ENCODE data around the gene ZSWIM2.
"Not testable (repeated sequence)": the region's sequence is repeated elsewhere in the genome, so short reads cannot be mapped to it uniquely, and the experiment has no call there.

Gene ZSWIM2

DNA sequence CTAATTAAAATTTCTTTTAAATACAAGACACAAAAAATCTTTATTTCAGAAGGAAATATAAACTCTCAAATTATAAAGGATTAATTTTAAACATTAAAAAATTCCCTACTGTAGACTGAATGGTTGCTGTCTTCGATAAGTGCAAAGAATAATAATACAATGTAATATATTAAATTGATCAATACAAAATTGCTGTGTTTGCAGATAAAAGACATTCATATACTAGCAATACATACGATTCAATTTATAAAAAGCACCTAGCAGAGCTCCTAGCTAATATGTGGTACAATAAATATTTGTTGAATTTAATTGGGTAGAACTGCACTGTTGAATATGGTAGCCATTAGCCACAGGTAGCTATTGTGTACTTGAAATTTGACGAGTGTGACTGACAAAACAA is 6.6 kb downstream of the ZSWIM2 start:
- no peak for DNase-seq (ENCODE audit: low read depth in 1 of 2, low spot score in 1 of 2)

DNA sequence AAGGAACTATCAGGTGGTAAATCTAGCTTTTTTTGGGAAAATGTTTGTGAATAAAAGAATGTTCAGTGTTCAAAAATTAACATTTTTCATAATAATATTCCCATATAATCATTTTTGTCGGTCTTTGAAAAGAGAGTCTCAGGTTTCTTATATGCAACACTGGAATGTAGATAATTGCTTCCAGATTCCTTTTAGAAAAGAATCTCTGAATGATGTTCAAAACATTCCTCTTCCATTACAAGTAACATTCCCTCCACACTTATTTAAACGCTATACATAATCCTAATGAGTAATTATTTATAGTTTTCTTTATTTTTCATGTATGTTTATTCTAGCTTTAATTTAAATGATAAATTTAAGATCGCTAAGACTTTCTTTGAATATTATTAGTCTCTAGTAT is 7.0 kb downstream of the ZSWIM2 start:
- DNase-seq (ENCODE audit: low read depth in 1 of 2, low spot score in 1 of 2) = no peak

- DNase-seq (ENCODE audit: low read depth in 1 of 2, low spot score in 1 of 2) = no peak
Observed at GRCh38 chr2:186835628-186836027, 13.3 kb downstream of the ZSWIM2 start.

DNA sequence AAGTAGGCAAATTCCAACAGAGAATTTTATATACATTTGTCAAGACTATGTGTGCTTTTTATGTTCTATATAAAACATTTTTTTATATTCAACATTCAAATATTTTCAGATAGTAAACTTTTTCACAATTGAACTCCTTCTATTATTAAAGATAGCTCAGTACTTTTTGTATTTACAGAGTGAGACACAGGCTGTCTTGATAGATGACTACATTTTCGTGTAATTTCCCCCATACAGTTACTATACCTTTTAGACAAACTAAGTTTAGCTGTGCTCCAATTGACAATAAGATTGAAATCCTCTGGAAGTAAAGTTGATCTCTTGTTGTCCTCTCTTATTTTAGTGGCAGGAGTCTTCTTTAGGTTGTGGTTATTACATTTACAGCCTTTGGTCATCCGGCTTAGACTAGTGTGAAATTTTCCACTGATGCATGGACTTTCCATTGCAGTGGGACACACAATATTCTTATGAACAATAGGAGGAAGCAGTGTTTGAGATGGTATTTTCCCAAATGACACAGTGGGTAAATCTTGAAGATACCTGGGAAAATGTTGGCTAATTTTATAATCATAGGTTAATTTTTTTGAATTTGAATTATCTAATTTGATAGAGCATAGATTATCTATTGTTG is 21.0 kb downstream of the ZSWIM2 start:
- DNase-seq (ENCODE audit: low read depth in 1 of 2, low spot score in 1 of 2) = no peak

DNA sequence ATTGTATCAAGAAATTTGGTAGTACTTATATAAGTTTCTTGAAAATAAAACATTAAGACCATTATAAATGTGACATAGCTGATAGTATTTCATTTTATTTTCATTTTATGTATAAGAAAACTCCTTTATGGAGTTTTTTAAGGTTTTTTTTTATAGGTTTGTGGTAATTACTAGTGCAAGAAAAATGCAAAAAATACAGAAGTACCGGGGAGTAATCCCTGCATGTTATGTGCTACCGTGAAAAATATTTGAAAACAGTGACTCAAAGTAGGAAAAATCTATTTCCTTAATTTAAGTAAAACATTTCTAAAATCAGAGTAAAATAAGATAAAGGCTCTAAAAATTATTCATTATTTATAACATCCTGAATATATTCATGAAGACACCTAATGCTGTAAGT is 21.6 kb downstream of the ZSWIM2 start:
- DNase-seq (ENCODE audit: low read depth in 1 of 2, low spot score in 1 of 2) = no peak

- DNase-seq (ENCODE audit: low read depth in 1 of 2, low spot score in 1 of 2) = no peak
Observed at GRCh38 chr2:186822323-186822722, 26.6 kb downstream of the ZSWIM2 start.

DNA sequence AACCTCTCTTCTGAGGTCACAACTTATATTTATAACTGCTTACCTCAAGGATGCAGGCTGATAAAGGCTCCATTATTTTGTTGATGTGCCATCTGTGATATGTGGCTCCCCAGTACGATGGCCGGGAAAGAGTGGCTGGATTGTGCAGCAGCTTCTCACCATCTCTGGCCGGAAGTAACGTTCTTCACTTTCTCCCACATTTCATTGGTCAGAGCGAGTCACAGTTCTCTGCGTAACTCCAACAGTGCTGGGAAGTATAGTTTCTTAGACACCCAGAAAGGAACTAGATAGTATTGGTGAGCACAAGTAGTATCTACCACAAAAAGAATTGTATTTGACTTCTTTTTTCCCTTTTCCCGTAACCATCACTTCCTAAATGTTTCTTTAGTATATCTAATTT is 28.7 kb downstream of the ZSWIM2 start:
- no peak for DNase-seq (ENCODE audit: low read depth in 1 of 2, low spot score in 1 of 2)

DNA sequence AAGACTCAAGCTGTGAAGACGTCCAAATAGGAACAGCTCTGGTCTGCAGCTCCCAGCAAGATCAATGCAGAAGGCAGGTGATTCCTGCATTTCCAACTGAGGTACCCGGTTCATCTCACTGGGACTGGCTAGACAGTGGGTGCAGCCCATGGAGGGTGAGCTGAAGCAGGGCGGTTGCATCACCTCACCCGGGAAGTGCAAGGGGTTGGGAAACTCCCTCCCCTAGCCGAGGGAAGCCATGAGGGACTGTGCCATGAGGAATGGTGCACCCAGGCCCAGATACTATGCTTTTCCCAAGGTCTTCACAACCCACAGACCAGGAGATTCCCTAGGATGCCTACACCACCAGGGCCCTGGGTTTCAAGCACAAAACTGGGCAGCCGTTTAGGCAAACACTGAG is 37.2 kb downstream of the ZSWIM2 start:
- DNase-seq (ENCODE audit: low read depth in 1 of 2, low spot score in 1 of 2) = not testable (repeated sequence)

DNA sequence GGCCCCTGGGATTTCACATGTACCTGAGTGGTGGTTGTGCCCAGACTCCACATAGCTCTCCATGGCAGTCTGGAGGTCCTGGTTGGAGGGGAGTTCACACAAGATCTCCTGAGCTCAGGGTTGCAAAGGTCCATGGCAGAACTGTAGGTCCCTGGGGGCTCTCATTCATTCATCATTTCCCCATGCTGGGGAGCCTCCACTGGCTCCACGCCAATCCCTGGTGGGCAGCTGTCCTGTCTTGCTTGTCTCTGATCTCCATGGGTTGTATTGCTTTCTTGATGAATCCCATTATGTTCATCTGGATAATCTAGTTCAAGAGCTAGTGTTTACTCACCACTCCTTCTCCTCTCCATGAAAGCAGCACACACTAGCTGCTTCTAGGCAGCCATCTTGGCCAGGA is 42.4 kb downstream of the ZSWIM2 start:
- no peak for DNase-seq (ENCODE audit: low read depth in 1 of 2, low spot score in 1 of 2)

DNA sequence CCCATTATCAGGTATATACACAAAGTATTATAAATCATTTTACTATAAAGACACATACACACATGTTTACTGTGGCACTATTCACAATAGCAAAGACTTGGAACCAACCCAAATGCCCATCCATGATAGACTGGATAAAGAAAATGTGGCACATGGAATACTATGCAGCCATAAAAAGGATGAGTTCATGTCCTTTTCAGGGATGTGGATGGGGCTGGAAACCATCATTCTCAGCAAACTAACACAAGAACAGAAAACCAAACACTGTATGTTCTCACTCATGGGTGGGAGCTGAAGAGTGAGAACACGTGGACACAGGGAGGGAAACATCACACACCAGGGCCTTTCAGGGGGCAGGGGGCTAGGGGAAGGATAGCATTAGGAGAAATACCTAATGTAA is 50.4 kb downstream of the ZSWIM2 start:
- DNase-seq (ENCODE audit: low read depth in 1 of 2, low spot score in 1 of 2) = not testable (repeated sequence)

GRCh38 chr2:186784930-186785329 is 64.0 kb downstream of the ZSWIM2 start:
- DNase-seq (ENCODE audit: low read depth in 1 of 2, low spot score in 1 of 2) = no peak

- no peak for DNase-seq (ENCODE audit: low read depth in 1 of 2, low spot score in 1 of 2)
Observed at GRCh38 chr2:186783254-186783653, 65.7 kb downstream of the ZSWIM2 start.

DNA sequence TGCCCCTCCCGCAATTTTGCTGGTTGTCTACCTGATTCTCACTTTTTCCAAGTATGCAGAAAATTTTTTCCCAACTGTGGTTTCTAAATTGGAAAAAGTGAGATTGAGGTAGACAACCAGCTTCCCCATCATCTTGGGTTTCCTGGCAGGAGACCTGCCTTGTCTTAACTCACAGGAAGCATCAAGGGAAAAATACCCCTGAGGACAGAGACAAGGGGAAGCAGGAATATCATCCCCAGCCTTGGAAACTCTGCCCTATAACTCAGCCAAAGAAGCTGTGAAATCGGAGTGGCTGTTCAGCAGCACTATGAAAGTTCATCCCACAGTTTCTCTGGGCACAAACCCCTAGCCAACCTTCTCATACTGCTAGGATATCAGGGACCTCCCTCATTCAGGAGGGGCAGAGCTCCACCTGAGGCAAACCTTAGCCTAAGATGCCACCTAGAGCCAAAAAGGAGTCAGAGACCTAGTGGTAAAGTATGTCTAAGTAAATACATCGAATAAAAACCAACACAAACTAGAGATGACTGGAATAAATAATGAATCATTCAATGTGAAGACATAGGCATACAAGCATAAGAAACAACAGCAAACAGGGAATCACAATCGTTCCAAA is 68.2 kb downstream of the ZSWIM2 start:
- no peak for DNase-seq (ENCODE audit: low read depth in 1 of 2, low spot score in 1 of 2)

Measured in stimulated activated CD4-positive, alpha-beta T cell treated with anti-CD3 and anti-CD28 coated beads, Interleukin-15, amount 100 ng/mL, for 1 hour (primary cell).